Activated gamma-delta T cell (primary cell): ENCODE measurements around the gene ZNF738.
A peak's percentile ranks its signal among the peaks of the same experiment; 100 is the strongest.
"Not testable (repeated sequence)": the region's sequence is repeated elsewhere in the genome, so short reads cannot be mapped to it uniquely, and the experiment has no call there.

Experiments used
- DNase-seq: peaks from one replicate; lab custom pipeline; 2025; lab: John Stamatoyannopoulos, UW
- total RNA-seq, 2 donors: gene quantifications; one replicate each; lab custom pipeline; 2026; lab: John Stamatoyannopoulos, UW

Gene ZNF738
- total RNA-seq: 21.7 to 22.4 reads per million in 2 donors

DNA sequence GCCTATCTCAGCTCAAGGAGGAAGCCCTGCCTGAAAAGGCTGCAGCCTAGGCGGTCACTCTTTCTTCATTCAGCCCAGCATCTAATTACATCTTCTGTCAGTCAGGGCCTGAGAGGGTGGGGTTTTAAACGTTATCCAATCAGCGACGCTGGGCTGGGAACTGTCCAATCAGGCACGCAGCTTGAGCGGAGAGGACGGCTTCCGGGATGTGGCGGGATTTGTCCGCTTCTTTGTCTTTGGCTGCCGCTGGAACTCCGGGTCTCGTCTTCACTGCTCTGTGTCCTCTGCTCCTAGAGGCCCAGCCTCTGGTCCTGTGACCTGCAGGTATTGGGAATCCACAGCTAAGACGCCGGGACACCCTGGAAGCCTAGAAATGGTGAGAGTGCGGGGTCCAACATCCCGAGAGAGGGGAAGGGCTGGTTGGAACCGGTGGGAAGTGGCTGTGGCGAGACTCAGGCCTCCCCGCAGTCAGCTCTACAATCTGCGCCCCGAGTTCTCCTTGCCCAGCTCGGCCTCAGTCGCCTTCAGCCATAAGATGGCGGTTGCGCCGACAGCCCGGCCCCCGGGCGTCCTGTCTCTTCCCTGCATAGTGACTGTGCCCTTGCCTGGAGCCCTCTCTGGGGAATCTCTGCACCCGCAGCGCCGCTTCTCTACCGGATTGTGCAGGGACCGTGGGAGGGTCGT, at the start of gene ZNF738:
ZNF738 (plus strand) TSS at position 233 of the 684 bp plus-strand sequence; CDS start at position 374, 141 bp downstream.
- peak; percentile 29 for DNase-seq

DNA sequence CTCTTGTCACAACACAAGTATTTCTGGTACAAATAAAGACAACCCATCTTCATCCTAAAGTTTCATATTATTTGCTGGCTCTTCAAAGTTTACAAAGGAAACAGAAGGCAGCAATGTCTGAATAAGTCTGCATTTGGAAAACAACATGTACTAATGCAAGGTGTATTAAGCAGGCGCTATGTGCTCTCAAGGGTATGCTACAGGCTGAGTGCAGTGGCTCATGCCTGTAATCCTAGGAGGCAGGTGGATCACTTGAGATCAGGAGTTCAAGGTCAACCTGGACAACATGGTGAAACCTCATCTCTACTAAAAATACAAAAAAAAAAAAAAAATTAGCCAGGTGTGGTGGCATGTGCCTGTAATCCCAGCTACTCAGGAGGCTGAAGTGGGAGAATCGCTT, 46.0 kb upstream of the ZNF738 start:
- DNase-seq: not testable (repeated sequence)

DNA sequence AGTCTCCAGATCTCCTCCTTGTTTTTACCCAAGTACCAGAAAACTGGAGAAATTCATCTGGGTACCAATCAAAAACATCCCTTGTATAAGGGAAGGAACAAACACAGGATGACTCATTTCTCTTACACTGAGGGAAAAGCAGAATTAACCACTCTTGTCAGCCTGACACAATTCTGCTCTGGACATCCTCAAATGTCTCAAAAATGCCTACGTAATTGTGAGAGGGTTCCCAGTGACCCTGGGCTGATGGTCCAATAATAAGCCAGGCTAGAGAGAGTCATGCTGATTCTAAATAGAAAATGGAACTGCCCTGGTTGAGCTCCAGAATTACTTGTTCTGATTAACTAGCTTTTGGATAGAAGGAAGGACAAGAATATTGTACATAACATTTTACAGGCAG, 44.1 kb upstream of the ZNF738 start:
- DNase-seq: no peak

DNA sequence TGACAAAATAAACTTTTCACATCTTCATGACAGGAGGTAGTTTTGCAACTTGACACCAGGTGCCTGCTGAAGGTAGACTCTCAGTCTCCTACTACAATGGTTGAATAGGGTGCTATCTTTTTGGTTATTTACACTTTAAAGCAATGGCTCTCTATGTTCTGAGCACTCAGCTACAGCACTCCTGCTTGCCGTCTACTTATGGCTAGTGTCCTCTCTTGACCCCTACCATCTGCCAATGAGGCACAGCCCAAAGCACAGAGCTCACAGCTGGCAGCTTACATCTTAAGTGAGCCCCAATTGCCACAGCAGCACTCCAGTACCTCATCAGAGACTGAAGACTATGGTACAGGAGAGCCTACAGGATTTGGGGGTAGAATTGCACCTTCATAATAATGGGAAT, 41.0 kb upstream of the ZNF738 start:
- no peak for DNase-seq

DNA sequence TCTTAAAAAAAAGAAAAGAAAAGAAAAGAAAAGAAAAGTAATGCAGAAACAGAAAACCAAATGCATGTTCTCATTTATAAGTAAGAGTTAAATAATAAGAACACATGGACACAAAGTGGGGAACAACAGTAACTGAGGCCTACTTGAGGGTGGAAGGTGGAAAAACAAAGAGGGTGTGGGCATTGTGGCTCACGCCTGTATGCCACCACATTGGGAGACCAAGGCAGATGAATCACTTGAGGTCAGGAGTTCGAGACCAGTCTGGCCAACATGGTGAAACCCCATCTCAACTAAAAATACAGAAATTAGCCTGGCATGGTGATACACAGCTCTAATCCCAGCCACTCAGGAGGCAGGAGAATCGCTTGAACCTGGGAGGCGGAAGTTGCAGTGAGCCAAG, 37.7 kb upstream of the ZNF738 start:
- DNase-seq: no peak

DNA sequence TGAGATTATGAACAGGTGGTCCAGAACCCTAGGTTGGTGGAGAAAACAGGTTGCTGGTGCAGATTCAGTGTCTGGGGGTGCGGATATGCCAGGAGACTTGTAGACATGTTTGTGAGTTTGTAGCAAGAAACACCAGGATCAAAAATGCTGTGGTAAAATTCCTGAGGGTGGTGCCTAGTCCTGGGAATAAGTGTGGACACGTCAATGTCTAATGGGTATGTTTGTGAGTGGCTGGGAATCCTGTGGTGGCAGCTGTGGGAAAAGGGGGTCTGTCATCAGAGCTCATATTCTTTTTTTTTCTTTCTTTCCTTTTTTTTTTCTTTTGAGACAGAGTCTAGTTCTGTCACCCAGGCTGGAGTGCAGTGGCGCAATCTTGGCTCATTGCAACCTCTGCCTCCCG, 36.8 kb upstream of the ZNF738 start:
- DNase-seq: no peak

DNA sequence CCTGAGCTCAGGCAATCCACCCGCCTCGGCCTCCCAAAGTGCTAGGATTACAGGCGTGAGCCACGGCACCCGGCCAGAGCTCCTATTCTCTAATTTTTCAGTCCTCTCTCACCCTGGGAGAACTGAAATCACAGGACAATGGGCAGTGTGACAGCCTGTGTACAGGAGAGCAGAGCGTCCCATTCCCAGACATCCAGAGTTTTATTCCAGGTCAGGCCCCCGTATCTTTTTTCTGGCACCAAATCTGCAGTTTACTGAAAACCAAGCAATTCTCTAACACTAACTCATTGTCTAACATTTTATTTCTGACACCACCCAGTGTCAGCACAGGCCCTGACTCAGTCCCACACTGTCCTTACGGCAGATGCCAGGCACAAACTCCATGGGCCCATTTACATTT, 36.3 kb upstream of the ZNF738 start:
- DNase-seq: no peak

DNA sequence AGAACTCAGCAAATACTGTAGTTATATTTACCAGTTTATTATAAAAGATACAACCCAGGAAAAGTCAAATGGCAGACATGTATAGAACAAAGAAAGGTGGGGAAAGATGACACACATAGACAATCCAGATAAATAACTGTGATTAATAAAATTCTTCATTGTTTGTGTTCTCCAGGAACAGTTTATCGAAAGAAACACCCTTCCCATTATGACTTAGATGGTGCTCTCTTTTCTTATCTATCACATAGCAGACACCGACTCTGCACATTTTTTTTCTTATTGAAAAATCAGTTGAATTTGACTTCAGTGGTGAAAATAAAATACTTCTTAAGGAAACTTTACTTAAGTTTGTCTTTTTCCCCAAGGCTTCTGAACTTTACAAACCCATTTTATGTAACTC, 35.8 kb upstream of the ZNF738 start:
- no peak for DNase-seq

DNA sequence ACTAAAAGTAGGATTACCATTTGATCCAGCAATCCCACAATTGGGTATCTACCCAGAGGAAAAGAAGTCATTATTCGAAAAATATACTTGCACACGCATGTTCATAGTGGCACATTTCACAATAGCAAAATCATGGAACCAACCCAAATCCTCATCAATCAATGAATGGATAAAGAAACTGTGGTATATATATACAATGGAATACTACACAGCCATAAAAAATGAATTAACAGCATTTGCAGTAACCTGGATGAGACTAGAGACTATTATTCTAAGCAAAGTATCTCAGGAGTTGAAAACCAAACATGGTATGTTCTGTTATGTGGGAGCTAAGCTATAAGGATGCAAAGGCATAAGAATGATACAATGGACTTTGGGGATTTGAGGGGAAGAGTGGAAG, 32.6 kb upstream of the ZNF738 start:
- no peak for DNase-seq

DNA sequence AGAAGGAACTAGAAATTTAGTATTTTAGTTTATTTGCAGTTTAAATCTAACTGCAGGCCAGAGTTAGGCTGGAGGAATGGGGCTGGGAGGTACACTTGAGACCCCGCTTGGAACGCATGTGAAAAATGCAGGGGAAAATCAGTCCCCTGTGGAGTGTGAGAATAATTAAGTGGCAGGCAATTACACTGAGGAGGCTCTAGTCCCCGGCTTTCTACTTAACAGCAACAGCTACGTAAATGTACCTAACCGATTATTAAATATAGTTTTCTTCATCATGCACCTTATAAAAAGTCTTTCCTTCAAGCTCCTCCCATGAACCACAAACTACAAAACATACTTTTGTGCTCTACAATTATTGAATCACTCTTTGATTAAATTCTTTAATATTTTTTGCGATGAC, 30.4 kb upstream of the ZNF738 start:
- DNase-seq: no peak

DNA sequence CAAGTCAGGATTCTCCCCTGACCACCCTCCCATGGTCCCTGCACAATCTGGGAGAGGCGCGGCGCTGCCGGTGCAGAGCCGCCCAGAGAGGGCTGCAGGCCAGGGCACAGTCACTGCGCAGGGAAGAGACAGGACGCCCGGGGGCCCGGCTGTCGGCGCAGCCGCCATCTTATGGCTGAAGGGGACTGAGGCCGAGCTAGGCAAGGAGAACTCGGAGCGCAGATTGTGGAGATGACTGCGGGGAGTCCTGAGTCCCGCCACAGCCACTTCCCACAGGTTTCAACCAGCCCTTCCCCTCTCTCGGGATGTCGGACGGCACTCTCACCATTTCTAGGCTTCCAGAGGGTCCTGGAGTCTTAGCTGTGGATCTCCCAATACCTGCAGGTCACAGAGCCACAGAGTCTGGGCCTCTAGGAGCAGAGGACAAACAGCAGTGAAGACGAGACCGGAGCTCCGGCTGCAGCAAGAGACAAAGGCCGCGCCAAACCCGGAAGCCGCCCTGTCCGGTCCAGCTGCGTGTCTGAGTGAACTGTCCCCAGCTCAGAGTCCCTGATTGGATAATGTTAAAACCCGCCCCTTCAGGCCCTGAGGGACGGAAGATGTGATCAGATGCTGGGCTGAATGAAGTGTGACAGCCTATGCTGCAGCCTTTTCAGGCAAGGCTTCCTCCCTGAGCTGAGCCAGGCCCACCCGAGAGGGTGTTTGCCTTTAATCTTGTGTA, 29.8 kb upstream of the ZNF738 start, which contains the start of gene ZNF708:
ZNF708 (minus strand) TSS at position 526 of the 721 bp plus-strand sequence; CDS start at position 328, 198 bp downstream.
- DNase-seq: peak; percentile 55

DNA sequence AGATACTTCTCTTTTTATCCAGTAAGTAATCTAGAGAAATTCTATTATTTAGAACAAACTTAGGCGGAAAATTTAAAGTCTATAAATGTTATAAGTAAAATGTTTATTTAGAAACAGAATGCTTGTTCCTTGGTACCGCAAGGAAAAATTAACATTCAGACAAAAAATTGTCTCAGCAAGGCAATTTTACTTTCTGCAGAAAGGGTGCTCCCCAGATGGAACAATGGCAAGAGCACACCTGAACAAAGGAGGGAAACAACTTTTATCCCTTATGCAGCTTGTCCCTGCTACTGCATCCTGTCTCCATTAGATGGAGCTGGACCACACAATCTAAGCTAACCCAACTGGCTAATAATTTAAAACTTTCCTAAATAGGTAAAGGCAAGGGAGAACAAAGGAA, 23.1 kb upstream of the ZNF738 start:
- DNase-seq: no peak

DNA sequence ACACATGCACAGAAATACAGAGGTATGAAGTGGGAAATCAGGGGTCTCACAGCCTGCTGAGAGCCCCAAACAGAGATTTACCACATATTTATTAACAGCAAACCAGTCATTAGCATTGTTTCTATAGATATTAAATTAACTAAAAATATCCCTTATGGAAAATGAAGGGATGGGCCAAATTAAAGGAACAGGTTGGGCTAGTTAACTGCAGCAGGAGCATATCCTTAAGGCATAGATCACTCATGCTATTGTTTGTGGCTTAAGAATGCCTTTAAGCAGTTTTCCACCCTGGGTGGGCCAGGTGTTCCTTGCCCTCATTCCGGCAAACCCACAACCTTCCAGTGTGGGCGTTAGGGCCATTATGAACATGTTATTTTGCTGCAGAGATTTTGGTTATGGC, 14.0 kb upstream of the ZNF738 start:
- DNase-seq: not testable (repeated sequence)

DNA sequence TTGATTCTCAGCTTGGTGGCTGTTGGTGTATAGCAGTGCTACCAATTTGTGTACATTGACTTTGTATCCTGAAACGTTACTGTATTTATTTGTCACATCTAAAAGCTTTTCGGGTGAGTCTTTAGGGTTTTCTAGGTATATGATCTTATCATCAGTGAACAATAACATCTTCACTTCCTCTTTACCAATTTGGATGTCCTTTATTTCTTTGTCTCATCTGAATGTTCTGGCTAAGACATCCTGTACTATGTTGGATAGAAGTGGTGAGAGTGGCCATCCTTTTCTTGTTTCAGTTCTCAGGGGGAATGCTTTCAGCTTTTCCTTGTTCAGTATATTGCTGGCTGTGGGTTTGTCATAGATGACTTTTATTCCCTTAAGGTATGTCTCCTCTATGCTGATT, 6.0 kb upstream of the ZNF738 start:
- DNase-seq: no peak

DNA sequence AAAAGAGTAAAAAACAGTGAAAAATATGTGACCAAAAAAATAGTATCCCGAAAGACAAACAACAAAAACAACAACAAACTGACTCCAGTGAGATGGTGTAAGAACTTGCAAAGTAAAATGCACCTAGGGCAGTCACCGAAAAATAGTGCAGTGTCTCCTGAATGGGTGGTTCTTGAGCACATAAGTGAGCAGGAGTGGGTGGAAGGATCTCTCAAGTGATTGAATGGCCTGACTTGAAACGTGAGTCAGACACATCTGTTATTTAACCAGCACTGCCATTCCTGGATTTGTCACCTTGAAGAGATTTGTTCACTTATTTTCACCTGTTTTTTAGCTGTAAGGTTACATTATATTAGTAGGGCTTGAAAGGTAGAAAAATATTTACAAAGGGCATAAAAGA, 3.5 kb downstream of the ZNF738 start:
- DNase-seq: no peak

DNA sequence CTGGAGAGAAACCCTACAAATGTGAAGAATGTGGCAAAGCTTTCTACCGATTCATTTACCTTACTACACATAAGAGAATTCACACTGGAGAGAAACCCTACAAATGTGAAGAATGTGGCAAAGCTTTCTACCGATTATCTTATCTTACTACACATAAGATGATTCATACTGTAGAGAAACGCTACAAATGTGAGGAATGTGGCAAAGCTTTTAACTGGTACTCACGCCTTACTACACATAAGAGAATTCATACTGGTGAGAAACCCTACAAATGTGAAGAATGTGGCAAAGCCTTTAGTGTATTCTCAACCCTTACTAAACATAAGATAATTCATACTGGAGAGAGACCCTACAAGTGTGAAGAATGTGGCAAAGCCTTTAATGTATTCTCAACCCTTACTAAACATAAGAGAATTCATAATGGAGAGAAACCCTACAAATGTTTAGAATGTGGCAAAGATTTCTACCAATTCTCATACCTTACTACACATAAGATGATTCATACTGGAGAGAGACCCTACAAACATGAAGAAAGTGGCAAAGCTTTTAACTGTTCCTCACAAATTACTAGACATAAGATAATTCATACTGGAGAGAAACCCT, 25.3 kb downstream of the ZNF738 start:
- no peak for DNase-seq

DNA sequence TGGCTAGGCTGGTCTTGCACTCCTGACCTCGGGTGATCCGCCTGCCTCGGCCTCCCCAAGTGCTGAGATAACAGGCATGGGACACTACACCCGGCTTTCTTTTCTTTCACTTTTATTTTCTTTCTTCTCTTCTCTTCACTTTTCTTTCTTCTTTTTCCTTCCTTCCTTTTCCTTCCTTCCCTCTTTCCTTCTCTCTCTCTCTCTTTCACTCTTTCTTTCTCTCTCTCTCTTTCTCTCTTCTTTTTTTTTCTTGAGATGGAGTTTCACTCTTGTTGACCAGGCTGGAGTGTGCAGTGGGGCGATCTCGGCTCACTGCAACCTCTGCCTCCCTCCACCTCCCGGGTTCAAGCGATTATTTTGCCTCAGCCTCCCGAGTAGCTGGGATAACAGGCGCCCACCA, 37.3 kb downstream of the ZNF738 start:
- no peak for DNase-seq

DNA sequence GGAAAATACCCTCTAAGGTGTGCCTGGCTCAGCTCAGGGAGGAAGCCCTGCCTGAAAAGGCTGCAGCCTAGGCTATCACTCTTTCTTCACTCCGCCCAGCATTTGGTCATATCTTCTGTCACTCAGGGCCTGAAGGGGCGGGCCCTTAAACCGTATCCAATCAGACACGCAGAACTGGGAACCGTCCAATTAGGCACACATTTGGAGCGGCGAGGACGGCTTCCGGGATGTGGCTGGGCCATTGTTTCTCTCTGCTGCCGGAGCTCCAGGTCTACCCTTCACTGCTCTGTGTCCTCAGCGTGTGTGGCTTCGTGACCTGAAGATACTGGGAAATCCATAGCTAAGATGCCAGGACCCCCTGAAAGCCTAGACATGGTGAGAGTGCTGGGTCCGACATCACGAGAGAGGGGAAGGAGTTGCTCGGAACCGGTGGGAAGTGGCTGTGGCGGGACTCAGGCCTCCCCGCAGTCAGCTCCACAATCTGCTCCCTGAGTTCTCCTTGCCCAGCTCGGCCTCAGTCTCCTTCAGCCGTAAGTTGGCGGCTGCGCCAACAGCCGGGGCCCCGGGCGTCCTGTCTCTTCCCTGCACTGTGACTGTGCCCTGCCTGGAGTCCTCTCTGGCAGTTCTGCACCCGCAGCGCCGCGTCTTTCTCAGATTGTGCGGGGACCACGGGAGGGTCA, 38.2 kb downstream of the ZNF738 start, which contains the start of gene ZNF493:
ZNF493 (plus strand) TSS at position 241 of the 680 bp plus-strand sequence; CDS start at position 346, 105 bp downstream.
- DNase-seq: peak; percentile 28

DNA sequence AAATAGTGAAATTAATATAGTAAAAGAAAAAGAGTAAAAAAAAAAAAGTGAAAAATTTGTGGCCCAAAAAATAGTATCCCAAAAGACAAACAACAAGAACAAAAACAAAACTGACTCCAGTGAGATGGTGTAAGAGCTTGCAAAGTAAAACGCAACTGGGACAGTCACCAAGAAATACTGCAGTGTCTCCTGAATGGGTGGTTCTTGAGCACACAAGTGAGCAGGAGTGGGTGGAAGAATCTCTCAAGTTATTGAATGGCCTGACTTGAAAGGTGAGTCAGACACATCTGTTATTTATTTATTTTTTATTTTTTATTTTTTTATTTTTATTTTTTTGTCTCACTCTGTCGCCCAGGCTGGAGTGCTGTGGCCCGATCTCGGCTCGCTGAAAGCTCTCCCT, 40.1 kb downstream of the ZNF738 start:
- no peak for DNase-seq

DNA sequence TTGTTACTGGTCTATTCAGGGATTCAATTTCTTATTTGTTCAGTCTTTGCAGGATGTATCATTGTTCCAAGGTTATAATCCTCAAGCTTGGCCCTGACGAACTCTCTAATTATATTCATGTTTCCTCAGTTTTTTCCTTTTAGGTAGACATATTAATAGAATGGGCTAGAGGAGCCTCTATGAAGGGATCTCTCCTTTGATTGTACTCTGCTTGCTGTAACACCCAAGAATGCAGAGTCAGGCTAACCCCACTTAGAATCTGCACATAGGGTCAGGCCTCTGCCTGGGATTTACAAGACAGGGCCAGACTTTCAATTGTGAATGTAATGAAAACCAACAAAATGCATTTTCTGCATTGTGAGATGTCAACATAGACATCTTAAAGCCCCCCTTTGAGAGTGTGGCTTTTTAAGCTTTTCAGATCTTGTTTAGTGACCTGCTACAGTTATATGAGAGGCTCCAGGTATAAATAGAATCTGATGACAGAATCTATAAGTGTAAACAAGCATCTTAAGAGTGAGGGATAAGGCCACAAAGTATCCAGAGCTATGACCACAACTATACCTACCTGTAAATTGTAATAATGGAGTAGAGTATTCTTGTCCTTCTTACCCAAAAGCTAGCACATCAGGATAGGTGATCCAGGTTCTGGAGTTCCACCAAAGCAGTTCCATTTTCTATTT, 43.6 kb downstream of the ZNF738 start:
- DNase-seq: no peak

DNA sequence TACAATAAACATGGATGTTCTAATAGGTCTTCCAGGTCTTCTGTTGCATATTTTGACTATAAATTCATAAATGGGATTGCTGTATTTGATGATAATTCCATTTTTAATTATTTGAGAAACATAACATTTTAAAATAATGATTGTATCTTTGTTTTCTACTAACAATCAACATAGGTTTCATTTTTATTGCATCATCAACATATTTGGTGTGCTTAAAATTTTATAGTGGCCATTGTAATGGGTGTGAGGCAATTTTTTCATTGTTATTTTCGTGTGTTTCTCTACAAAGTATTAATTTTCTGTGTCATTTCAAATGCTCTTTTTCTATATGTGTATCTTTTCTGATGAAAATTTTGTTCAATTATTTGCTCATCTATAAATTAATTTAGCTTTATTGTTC, 51.4 kb downstream of the ZNF738 start:
- no peak for DNase-seq

DNA sequence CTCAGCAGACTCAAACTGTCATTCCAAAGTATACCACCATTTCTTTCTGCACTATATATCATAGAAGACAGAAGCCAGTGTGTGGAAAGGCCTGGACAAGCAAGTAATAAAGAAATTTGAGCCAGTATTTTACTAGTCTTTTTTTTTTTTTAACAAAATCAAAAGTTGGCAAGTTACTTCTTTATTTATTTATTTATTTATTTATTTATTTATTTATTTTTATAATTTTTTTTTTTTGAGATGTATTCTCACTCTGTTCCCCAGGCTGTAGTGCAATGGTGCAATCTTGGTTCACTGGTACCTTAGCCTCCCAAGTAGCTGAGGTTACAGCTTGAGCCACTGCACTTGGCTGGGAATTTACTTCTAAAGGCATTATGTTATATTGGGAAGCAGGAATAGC, 63.4 kb downstream of the ZNF738 start:
- no peak for DNase-seq
